ENCODE data around the gene CDKN2D.
"Not testable (repeated sequence)": the region's sequence is repeated elsewhere in the genome, so short reads cannot be mapped to it uniquely, and the experiment has no call there.

Gene CDKN2D

GRCh38 chr19:10580979-10581631, 12.3 kb upstream of the CDKN2D start:
- DNase-seq (ENCODE audit: low spot score), result peak; percentile 91

- DNase-seq (ENCODE audit: low spot score), result no peak
Measured at GRCh38 chr19:10577951-10578350, 9.2 kb upstream of the CDKN2D start.

DNA sequence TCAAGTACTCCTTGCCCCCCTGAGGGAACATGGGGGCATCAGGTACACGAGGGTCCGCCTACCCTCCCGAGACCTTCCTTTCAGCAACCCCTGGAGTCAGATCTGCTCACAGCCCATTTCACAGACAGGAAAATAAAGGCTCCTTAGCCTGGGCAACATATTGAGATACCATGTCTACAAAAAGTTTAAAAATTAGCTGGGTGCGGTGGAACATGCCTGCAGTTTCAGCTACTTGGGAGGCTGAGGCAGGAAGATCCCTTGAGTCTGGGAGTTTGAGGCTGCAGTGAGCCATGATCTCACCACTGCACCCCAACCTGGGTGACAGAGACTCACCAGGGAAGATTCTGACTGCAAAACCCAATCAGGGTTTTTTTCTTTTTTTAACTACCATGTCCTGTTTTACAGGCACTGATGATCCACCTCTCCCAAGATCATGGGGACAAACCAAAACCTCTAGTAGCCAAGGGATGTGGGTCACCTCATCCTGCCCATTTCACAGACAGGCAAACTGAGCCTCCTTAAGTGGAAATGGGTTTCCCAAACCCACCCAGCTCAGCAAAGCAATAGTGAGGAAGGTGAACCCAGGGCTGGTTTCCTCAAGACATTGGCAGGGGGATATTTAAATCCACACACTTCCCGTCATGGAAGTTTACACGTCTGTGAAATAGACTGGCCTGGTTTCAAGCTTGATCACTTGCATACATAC, 6.4 kb upstream of the CDKN2D start:
- DNase-seq (ENCODE audit: low spot score), result no peak

GRCh38 chr19:10574462-10574861, 5.7 kb upstream of the CDKN2D start:
- no peak for DNase-seq (ENCODE audit: low spot score)

DNA sequence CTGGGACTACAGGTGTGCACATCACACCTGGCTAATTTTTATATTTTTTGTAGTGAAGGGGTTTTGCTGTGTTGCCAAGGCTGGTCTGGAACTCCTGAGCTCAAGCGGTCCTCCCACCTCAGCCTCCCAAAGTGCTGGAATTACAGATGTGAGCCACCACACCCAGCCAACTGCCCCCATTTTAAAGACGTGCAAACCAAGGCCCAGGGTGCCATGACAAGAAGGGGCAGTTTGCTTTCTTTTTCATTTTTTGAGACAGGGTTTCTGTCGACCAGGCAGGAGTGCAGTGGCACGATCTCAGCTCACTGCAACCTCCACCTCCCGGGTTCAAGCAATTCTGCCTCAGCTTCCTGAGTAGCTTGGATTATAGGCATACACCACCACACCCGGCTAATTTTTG, 5.0 kb upstream of the CDKN2D start:
- DNase-seq (ENCODE audit: low spot score), result not testable (repeated sequence)

GRCh38 chr19:10568062-10568825, 535 bp downstream of the CDKN2D start:
- DNase-seq (ENCODE audit: low spot score), result peak; percentile 59

DNA sequence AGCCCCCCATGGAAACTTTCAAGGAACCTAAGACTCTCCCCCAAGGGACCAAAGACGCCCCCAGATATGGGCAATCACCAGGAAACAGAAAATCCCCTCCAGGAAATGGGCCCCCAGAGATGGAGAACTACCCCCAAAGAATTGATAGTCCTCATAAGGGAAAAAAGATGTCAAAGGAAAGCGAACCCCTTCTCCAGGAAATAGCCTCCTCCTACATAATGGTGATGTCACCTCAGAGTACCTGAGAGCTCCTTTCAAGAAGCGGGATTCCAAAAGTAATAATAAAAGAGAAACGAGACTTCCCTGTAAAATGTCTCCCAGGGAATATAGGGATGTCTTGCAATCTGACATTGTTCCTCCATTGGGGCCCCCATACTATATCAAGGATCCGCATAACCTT, 1.1 kb downstream of the CDKN2D start:
- DNase-seq (ENCODE audit: low spot score), result no peak

- DNase-seq (ENCODE audit: low spot score), result peak; percentile 75
Measured at GRCh38 chr19:10566658-10567410, 1.9 kb downstream of the CDKN2D start.

- no peak for DNase-seq (ENCODE audit: low spot score)
Measured at GRCh38 chr19:10566408-10566657, 2.4 kb downstream of the CDKN2D start.

DNA sequence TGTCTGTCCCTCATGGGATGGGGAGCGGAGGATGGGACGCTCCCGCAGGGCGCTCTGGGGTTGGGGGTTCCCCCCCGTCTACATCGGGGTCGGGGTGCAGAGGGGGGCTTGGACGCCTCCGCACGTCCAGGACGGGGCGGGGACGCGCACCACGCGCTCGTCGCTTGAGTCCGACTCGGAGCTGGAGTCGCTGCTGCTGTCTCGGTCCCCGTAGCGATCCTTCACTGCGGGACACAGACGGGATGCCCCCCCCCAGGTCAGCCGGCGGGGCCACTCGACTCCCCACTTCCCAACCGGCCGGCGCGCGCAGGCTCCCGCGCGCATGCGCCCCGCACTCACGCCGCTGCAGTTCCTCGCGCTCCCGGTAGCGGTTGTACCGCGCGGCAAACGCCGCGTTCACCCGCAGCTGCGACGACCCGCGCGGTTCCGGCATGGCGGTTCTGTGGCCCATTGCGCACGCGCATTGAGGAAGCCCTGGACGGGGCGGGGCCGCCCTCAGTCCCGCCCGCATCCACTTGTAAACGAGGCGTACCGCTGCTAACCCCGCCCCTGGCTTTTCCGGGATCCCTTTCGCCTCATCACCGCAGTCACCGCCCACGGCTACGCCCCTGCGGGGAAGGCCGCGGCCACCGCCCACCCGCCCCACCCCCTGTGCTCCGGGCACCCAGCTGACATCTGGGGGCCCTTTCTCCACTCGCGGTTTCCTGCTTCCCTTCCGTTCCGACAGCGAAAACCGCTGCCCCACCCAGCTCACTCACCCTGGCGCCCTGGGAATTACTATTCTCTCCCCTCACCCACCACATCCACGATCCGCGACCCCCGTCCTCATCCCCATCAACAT, 3.0 kb downstream of the CDKN2D start, which contains the start of gene KRI1:
TSS of gene KRI1 (minus strand) at position 444 of the 841 bp plus-strand sequence. CDS start at position 433, 11 bp downstream.
- peak; percentile 99 for DNase-seq (ENCODE audit: low spot score)

GRCh38 chr19:10565028-10565566, 3.7 kb downstream of the CDKN2D start:
- peak; percentile 60 for DNase-seq (ENCODE audit: low spot score)

DNA sequence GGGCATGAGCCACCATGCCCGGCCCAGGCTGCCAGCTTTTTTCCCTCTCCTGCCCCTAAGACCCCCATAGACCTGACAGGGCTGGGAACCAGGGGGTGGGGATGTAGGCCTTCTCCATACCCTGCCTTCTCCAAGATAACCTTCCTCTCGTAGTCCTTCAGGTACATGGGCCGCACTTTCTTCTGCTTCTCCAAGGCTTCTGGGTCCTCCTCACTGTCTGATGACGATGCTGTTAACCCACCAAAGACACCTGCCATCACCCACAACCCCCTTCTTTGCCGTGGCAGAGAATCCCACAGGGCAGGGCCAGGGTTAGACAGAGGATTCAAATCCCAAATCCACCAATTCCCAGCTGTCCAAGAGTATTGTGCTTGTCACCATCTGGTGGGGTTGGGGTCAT, 6.2 kb downstream of the CDKN2D start:
- no peak for DNase-seq (ENCODE audit: low spot score)

DNA sequence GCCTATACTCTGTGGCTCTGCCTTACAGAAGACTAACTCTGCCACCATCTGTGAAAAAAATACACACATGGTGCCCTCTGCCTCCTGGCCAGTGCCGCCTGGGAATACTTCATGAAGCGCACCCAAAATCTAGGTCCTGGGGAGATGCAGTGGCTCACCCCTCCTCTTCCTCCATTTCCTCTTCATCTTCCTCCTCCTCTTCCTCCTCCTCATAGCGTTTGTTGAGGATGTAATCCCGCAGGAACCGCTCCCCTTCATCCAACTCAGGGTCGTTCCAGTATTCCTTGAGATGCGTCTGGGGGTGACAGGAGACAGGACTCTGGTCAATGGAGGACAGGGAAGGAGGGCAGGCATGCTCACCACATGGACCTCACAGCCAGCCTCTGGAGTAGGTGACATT, 8.6 kb downstream of the CDKN2D start:
- DNase-seq (ENCODE audit: low spot score), result no peak

GRCh38 chr19:10557603-10558197, 11.1 kb downstream of the CDKN2D start:
- DNase-seq (ENCODE audit: low spot score), result no peak

- no peak for DNase-seq (ENCODE audit: low spot score)
Measured at GRCh38 chr19:10555610-10555973, 13.2 kb downstream of the CDKN2D start.

GRCh38 chr19:10554760-10555609, 13.8 kb downstream of the CDKN2D start:
- no peak for DNase-seq (ENCODE audit: low spot score)

DNA sequence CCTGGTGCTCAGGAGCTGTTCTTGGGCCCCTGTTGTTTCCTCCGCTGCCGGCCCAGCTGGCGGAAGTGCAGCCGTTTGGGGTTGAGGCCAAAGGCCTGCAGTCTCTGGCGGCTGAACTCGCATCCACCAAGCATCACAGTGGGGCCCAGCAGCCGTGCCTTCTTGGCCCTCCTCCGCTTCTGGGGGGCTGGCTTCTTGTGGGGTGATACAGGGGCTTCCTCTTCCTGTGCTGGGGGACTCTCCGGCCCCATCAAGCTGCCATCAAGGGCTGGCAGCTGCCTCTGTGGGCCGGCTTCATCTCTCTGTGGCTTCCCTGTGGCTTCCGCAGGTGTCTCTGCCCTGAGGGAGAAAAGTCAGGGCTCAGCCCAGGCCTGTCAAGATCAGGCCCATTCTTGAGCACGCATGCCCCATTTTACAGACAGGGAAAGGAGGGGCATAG, 14.8 kb downstream of the CDKN2D start:
- peak; percentile 70 for DNase-seq (ENCODE audit: low spot score)

- DNase-seq (ENCODE audit: low spot score), result no peak
Measured at GRCh38 chr19:10553087-10553667, 15.6 kb downstream of the CDKN2D start.

DNA sequence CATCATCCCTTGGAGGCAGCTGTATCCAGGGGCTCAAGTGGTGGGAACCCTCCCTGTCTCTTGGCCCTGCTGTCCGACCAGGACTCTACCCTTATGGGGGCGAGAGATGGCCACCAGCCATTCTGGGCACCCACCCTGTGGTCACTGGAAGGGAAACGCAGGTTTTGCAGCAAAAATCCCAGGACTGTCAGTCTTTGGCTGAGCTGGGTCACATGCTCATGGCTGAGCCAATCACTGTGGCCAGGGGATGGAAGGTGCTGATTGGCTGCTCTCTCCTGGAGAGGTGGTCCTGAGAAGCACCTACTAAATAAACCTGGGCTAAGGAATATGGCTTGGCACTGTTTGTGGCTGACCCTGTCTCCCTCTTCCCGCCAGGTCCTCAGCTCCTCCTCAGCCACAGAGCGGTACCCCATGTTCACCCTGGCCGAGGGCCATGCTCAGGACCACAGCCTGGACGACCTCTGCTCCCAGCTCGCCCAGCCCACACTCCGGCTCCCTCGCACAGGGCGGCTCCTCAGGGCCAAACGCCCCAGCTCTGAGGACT, 16.2 kb downstream of the CDKN2D start:
- no peak for DNase-seq (ENCODE audit: low spot score)
